ENCODE measurements around the gene TBCB.

- no peak for TF ChIP-seq ZFP3 (CRISPR knock-in tag; IDR thresholded peaks at IDR 0.05)
- no peak for TF ChIP-seq BACH2 (CRISPR knock-in tag; IDR thresholded peaks at IDR 0.05; ENCODE audit: borderline replicate concordance)
- no peak for TF ChIP-seq TCF4 (CRISPR knock-in tag; IDR thresholded peaks at IDR 0.05; ENCODE audit: borderline replicate concordance)
- no peak for TF ChIP-seq OSR1 (CRISPR knock-in tag; IDR thresholded peaks at IDR 0.05)
- TF ChIP-seq CSDC2 (CRISPR knock-in tag; IDR thresholded peaks at IDR 0.05) = no peak
These were observed 1.2 kb upstream of the TBCB start for GRCh38 chr19:36113894-36114720.
